ENCODE measurements around the gene RTTN.

Gene RTTN

GRCh38 chr18:70166668-70167067, 38.8 kb downstream of the RTTN start:
- no peak overlapping the region for H4K12ac ChIP-seq (ENCODE audit: low read depth, low read length)
- no peak overlapping the region for H2BK120ac ChIP-seq (ENCODE audit: insufficient read depth, low read length, poor library complexity)
- H3K4me1 ChIP-seq (ENCODE audit: control insufficient read depth in 1 of 2, insufficient read depth in 2 of 2, low read length in 2 of 2): no peaks in the 10 kb centered on the region
- no peak overlapping the region for H3K23ac ChIP-seq (ENCODE audit: low read length)
- H3K4ac ChIP-seq (ENCODE audit: low read depth, low read length): no peak overlapping the region
- H4K91ac ChIP-seq (ENCODE audit: low read depth, low read length): no peak overlapping the region
- H3K9ac ChIP-seq (ENCODE audit: low read length): no peak overlapping the region
- H2BK5ac ChIP-seq (ENCODE audit: low read depth, low read length, poor library complexity): no peak overlapping the region
- H3K4me2 ChIP-seq (ENCODE audit: low read length): no peak overlapping the region
- no peak overlapping the region for H2AFZ ChIP-seq (ENCODE audit: insufficient read depth, low read length, poor library complexity)
- H2BK12ac ChIP-seq (ENCODE audit: low read length): no peak overlapping the region
- H3K18ac ChIP-seq (ENCODE audit: low read length): no peak overlapping the region
- H3K27me3 ChIP-seq (ENCODE audit: insufficient read depth, low read length): no peaks in the 10 kb centered on the region
- H3K79me2 ChIP-seq (ENCODE audit: control insufficient read depth, insufficient read depth, low read length, poor library complexity): no peaks in the 10 kb centered on the region
- no peak overlapping the region for H2AK5ac ChIP-seq (ENCODE audit: low read length)
- no peak for DNase-seq
- H3K4me3 ChIP-seq (ENCODE audit: low read depth, low read length): no peak overlapping the region
- no CpG with 5 or more reads among the region's 3 CpGs for WGBS (ENCODE audit: extremely low coverage, insufficient coverage, insufficient read length)
- no peak overlapping the region for H3K14ac ChIP-seq (ENCODE audit: low read length)
- no peak overlapping the region for H4K8ac ChIP-seq (ENCODE audit: low read depth, low read length)
- no peaks in the 10 kb centered on the region for H3K9me3 ChIP-seq (ENCODE audit: insufficient read depth, low read depth, low read length)
- H3K27ac ChIP-seq (ENCODE audit: low read depth, low read length): no peak overlapping the region
- H3K79me1 ChIP-seq (ENCODE audit: low read length): no peaks in the 10 kb centered on the region
- peaks cover 0 to 2% of the 10 kb centered on the region in 2 experiments for H3K36me3 ChIP-seq (ENCODE audit: control insufficient read depth in 1 of 2, insufficient read depth in 2 of 2, low read length in 2 of 2)

GRCh38 chr18:70165936-70166335, 39.6 kb downstream of the RTTN start:
- Histone ChIP-seq H2BK120ac (ENCODE audit: insufficient read depth, low read length, poor library complexity) (no peak overlapping the region), H3K79me1 (ENCODE audit: low read length) (no peaks in the 10 kb centered on the region), H3K4me3 (ENCODE audit: low read depth, low read length) (no peak overlapping the region), H3K36me3 (ENCODE audit: control insufficient read depth in 1 of 2, insufficient read depth in 2 of 2, low read length in 2 of 2) (peaks cover 0 to 2% of the 10 kb centered on the region in 2 experiments), H3K27ac (ENCODE audit: low read depth, low read length) (no peak overlapping the region), H3K4ac (ENCODE audit: low read depth, low read length) (no peak overlapping the region), H3K4me2 (ENCODE audit: low read length) (no peak overlapping the region), H2BK12ac (ENCODE audit: low read length) (no peak overlapping the region), H4K8ac (ENCODE audit: low read depth, low read length) (no peak overlapping the region), H2BK5ac (ENCODE audit: low read depth, low read length, poor library complexity) (no peak overlapping the region), H2AK5ac (ENCODE audit: low read length) (no peak overlapping the region), H3K4me1 (ENCODE audit: control insufficient read depth in 1 of 2, insufficient read depth in 2 of 2, low read length in 2 of 2) (no peaks in the 10 kb centered on the region), H3K23ac (ENCODE audit: low read length) (no peak overlapping the region), H3K79me2 (ENCODE audit: control insufficient read depth, insufficient read depth, low read length, poor library complexity) (no peaks in the 10 kb centered on the region), H3K18ac (ENCODE audit: low read length) (no peak overlapping the region), H3K14ac (ENCODE audit: low read length) (no peak overlapping the region), H2AFZ (ENCODE audit: insufficient read depth, low read length, poor library complexity) (no peak overlapping the region), H3K9me3 (ENCODE audit: insufficient read depth, low read depth, low read length) (no peaks in the 10 kb centered on the region), H4K91ac (ENCODE audit: low read depth, low read length) (no peak overlapping the region), H4K12ac (ENCODE audit: low read depth, low read length) (no peak overlapping the region), H3K9ac (ENCODE audit: low read length) (no peak overlapping the region), H3K27me3 (ENCODE audit: insufficient read depth, low read length) (no peaks in the 10 kb centered on the region)
- WGBS (ENCODE audit: extremely low coverage, insufficient coverage, insufficient read length): no CpG with 5 or more reads among the region's 3 CpGs
- no peak for DNase-seq

GRCh38 chr18:70160073-70160678, 45.3 kb downstream of the RTTN start:
- Histone ChIP-seq H3K23ac (ENCODE audit: low read length) (no peak overlapping the region), H3K36me3 (ENCODE audit: control insufficient read depth in 1 of 2, insufficient read depth in 2 of 2, low read length in 2 of 2) (peaks cover 4 to 5% of the 10 kb centered on the region in 2 experiments), H2AFZ (ENCODE audit: insufficient read depth, low read length, poor library complexity) (no peak overlapping the region), H4K91ac (ENCODE audit: low read depth, low read length) (no peak overlapping the region), H3K79me1 (ENCODE audit: low read length) (no peaks in the 10 kb centered on the region), H3K27me3 (ENCODE audit: insufficient read depth, low read length) (no peaks in the 10 kb centered on the region), H2BK12ac (ENCODE audit: low read length) (no peak overlapping the region), H3K9me3 (ENCODE audit: insufficient read depth, low read depth, low read length) (peaks cover 2% of the 10 kb centered on the region), H3K4ac (ENCODE audit: low read depth, low read length) (no peak overlapping the region), H2BK5ac (ENCODE audit: low read depth, low read length, poor library complexity) (no peak overlapping the region), H4K8ac (ENCODE audit: low read depth, low read length) (no peak overlapping the region), H3K4me1 (ENCODE audit: control insufficient read depth in 1 of 2, insufficient read depth in 2 of 2, low read length in 2 of 2) (no peaks in the 10 kb centered on the region), H3K79me2 (ENCODE audit: control insufficient read depth, insufficient read depth, low read length, poor library complexity) (no peaks in the 10 kb centered on the region), H3K27ac (ENCODE audit: low read depth, low read length) (no peak overlapping the region), H3K4me2 (ENCODE audit: low read length) (no peak overlapping the region), H2AK5ac (ENCODE audit: low read length) (no peak overlapping the region), H3K18ac (ENCODE audit: low read length) (no peak overlapping the region), H4K12ac (ENCODE audit: low read depth, low read length) (no peak overlapping the region), H2BK120ac (ENCODE audit: insufficient read depth, low read length, poor library complexity) (no peak overlapping the region), H3K14ac (ENCODE audit: low read length) (no peak overlapping the region), H3K9ac (ENCODE audit: low read length) (no peak overlapping the region), H3K4me3 (ENCODE audit: low read depth, low read length) (no peak overlapping the region)
- no peak for DNase-seq
- WGBS (ENCODE audit: extremely low coverage, insufficient coverage, insufficient read length): no CpG with 5 or more reads among the region's 1 CpG

- Histone ChIP-seq H3K36me3 (ENCODE audit: control insufficient read depth in 1 of 2, insufficient read depth in 2 of 2, low read length in 2 of 2) (peaks cover 4 to 5% of the 10 kb centered on the region in 2 experiments), H2BK12ac (ENCODE audit: low read length) (no peak overlapping the region), H3K4me2 (ENCODE audit: low read length) (no peak overlapping the region), H3K14ac (ENCODE audit: low read length) (no peak overlapping the region), H3K4me1 (ENCODE audit: control insufficient read depth in 1 of 2, insufficient read depth in 2 of 2, low read length in 2 of 2) (no peaks in the 10 kb centered on the region), H3K23ac (ENCODE audit: low read length) (no peak overlapping the region), H4K8ac (ENCODE audit: low read depth, low read length) (no peak overlapping the region), H3K79me2 (ENCODE audit: control insufficient read depth, insufficient read depth, low read length, poor library complexity) (no peaks in the 10 kb centered on the region), H3K27me3 (ENCODE audit: insufficient read depth, low read length) (no peaks in the 10 kb centered on the region), H2BK5ac (ENCODE audit: low read depth, low read length, poor library complexity) (no peak overlapping the region), H3K4ac (ENCODE audit: low read depth, low read length) (no peak overlapping the region), H4K12ac (ENCODE audit: low read depth, low read length) (no peak overlapping the region), H3K9me3 (ENCODE audit: insufficient read depth, low read depth, low read length) (peaks cover 2% of the 10 kb centered on the region), H3K9ac (ENCODE audit: low read length) (no peak overlapping the region), H2AFZ (ENCODE audit: insufficient read depth, low read length, poor library complexity) (no peak overlapping the region), H3K18ac (ENCODE audit: low read length) (no peak overlapping the region), H2AK5ac (ENCODE audit: low read length) (no peak overlapping the region), H3K27ac (ENCODE audit: low read depth, low read length) (no peak overlapping the region), H3K79me1 (ENCODE audit: low read length) (no peaks in the 10 kb centered on the region), H4K91ac (ENCODE audit: low read depth, low read length) (no peak overlapping the region), H3K4me3 (ENCODE audit: low read depth, low read length) (no peak overlapping the region), H2BK120ac (ENCODE audit: insufficient read depth, low read length, poor library complexity) (no peak overlapping the region)
- no peak for DNase-seq
- WGBS (ENCODE audit: extremely low coverage, insufficient coverage, insufficient read length): no CpG with 5 or more reads among the region's 3 CpGs
Measured at GRCh38 chr18:70158992-70159717, 46.3 kb downstream of the RTTN start.
